Neural progenitor cell (in vitro differentiated cells): Measurements from ENCODE around the gene EXOSC5. TPM values are rescaled to one million over a fixed set of nuclear protein-coding genes. Genes with fewer than 3 reads are reported as not detected.

Source experiments
- DNase-seq: peaks from one replicate; pipeline ENCODE4 v3.0.0-alpha.2; 2016; ENCODE audit warnings: low spot score
- H2AFZ ChIP-seq: fragments of 200-600 bp; sonication (generic); replicated peaks from 2 replicates; pipeline ENCODE4 v1.6.1; 2016; ENCODE audit warnings: antibody characterized with exemption
- H3F3A ChIP-seq: fragments of 200-600 bp; sonication (generic); 2 replicates; pipeline ENCODE4 v1.6.1; 2016; ENCODE audit warnings: antibody characterized with exemption, low read depth
- H3K27ac ChIP-seq: fragments of 200-600 bp; sonication (generic); 2 replicates; pipeline ENCODE4 v1.5.1; 2016; ENCODE audit warnings: mild to moderate bottlenecking
- H3K27me3 ChIP-seq: fragments of 200-600 bp; sonication (generic); 2 replicates; pipeline ENCODE4 v1.6.1; 2016; ENCODE audit warnings: mild to moderate bottlenecking, moderate library complexity
- H3K36me3 ChIP-seq: fragments of 200-600 bp; sonication (generic); 2 replicates; pipeline ENCODE4 v1.5.1; 2016
- H3K4me1 ChIP-seq: fragments of 200-600 bp; sonication (generic); 2 replicates; pipeline ENCODE4 v1.6.1; 2016; ENCODE audit warnings: mixed run types
- H3K4me2 ChIP-seq: fragments of 200-600 bp; sonication (generic); 2 replicates; pipeline ENCODE4 v1.6.1; 2016
- H3K4me3 ChIP-seq: fragments of 200-600 bp; sonication (generic); 2 replicates; pipeline ENCODE4 v1.5.1; 2016
- H3K79me2 ChIP-seq: fragments of 200-600 bp; sonication (generic); 2 replicates; pipeline ENCODE4 v1.6.1; 2016; ENCODE audit warnings: low read depth
- H3K9ac ChIP-seq: fragments of 200-600 bp; sonication (generic); 2 replicates; pipeline ENCODE4 v1.6.1; 2016
- H3K9me3 ChIP-seq: fragments of 200-600 bp; sonication (generic); 2 replicates; pipeline ENCODE4 v1.5.1; 2016; ENCODE audit warnings: low read depth
- H4K20me1 ChIP-seq: fragments of 200-600 bp; sonication (generic); 2 replicates; pipeline ENCODE4 v1.6.1; 2016; ENCODE audit warnings: low read depth
- H3K27ac Mint-ChIP-seq: 3 replicates; pipeline ENCODE4 v1.8.0; 2021; ENCODE audit warnings: mixed read lengths
- H3K27me3 Mint-ChIP-seq: 2 replicates; pipeline ENCODE4 v1.8.0; 2022; ENCODE audit warnings: low read depth, mild to moderate bottlenecking, inconsistent platforms, moderate library complexity, mixed read lengths; ENCODE audit not compliant: insufficient read depth
- H3K36me3 Mint-ChIP-seq: 3 replicates; pipeline ENCODE4 v1.8.0; 2021; ENCODE audit warnings: mixed read lengths
- H3K4me1 Mint-ChIP-seq: 3 replicates; pipeline ENCODE4 v1.8.0; 2021; ENCODE audit warnings: mixed read lengths
- H3K4me3 Mint-ChIP-seq: 3 replicates; pipeline ENCODE4 v1.8.0; 2021; ENCODE audit warnings: mild to moderate bottlenecking, moderate library complexity, mixed read lengths
- H3K9me3 Mint-ChIP-seq: 3 replicates; pipeline ENCODE4 v1.8.0; 2020; ENCODE audit warnings: mixed read lengths
- EZH2 ChIP-seq: fragments of 200-600 bp; sonication (generic); IDR thresholded peaks from 2 replicates; pipeline ENCODE4 v1.6.1; 2017; ENCODE audit warnings: antibody characterized with exemption, mild to moderate bottlenecking, moderate library complexity
- EZH2phosphoT487 ChIP-seq: fragments of 200-600 bp; sonication (generic); IDR thresholded peaks from 2 replicates; pipeline ENCODE4 v1.6.1; 2017; ENCODE audit warnings: antibody characterized with exemption
- total RNA-seq: library from RNA; depleted of rRNA; stranded (reverse); fragments of >200 nt; gene quantifications from 2 replicates; pipeline ENCODE4 v1.2.3, GENCODE V29; 2015; ENCODE audit warnings: low replicate concordance
- TF ChIP-seq, protein P1 (sequence below): fragments of 200-600 bp; sonication (generic); IDR thresholded peaks from 2 replicates; pipeline ENCODE4 v1.5.1; 2017; ENCODE audit warnings: antibody characterized with exemption, mild to moderate bottlenecking

Gene EXOSC5
- total RNA-seq, 1 donor from 2014 or later = 10.3 TPM

DNA sequence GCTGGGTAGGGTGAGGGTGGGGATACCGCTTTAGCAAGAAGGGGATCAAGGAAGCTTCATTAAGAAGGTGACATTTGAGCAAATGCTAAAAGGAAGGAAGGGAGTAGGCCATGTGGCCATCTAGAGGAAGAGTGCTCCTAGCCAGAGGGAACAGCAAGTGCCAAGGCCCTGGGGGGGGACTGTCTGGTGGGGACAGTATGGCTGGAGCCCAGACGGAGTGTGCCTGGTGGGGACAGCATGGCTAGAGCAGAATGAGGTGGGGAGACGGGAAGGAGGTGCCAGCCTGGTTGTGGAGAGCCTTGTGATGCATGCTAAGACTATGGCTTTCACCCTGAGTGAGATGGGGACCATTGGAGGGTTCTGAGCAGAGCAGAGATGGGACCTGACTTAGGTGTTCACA is 41.4 kb downstream of the EXOSC5 start:
- no peak for TF ChIP-seq EZH2phosphoT487
- TF ChIP-seq EZH2 = no peak
- TF ChIP-seq, protein P1, sequence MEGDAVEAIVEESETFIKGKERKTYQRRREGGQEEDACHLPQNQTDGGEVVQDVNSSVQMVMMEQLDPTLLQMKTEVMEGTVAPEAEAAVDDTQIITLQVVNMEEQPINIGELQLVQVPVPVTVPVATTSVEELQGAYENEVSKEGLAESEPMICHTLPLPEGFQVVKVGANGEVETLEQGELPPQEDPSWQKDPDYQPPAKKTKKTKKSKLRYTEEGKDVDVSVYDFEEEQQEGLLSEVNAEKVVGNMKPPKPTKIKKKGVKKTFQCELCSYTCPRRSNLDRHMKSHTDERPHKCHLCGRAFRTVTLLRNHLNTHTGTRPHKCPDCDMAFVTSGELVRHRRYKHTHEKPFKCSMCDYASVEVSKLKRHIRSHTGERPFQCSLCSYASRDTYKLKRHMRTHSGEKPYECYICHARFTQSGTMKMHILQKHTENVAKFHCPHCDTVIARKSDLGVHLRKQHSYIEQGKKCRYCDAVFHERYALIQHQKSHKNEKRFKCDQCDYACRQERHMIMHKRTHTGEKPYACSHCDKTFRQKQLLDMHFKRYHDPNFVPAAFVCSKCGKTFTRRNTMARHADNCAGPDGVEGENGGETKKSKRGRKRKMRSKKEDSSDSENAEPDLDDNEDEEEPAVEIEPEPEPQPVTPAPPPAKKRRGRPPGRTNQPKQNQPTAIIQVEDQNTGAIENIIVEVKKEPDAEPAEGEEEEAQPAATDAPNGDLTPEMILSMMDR = no peak
- H3K4me1 Mint-ChIP-seq = peaks cover 18% of the 10 kb centered on the region
- H3K27me3 Mint-ChIP-seq = peaks cover 23% of the 10 kb centered on the region
- Histone ChIP-seq H3K36me3 (no peaks in the 10 kb centered on the region), H2AFZ (no peak overlapping the region), H3K79me2 (no peaks in the 10 kb centered on the region), H4K20me1 (peaks cover 12% of the 10 kb centered on the region), H3K27ac (no peak overlapping the region), H3K27me3 (peaks cover 34% of the 10 kb centered on the region), H3K4me2 (no peak overlapping the region), H3K4me1 (peaks cover 9% of the 10 kb centered on the region), H3K4me3 (no peak overlapping the region), H3F3A (peaks cover 7% of the 10 kb centered on the region), H3K9me3 (no peaks in the 10 kb centered on the region), H3K9ac (no peak overlapping the region)
- H3K9me3 Mint-ChIP-seq = no peaks in the 10 kb centered on the region
- H3K4me3 Mint-ChIP-seq = no peak overlapping the region
- no peaks in the 10 kb centered on the region for H3K36me3 Mint-ChIP-seq
- no peak overlapping the region for H3K27ac Mint-ChIP-seq
- no peak for DNase-seq

DNA sequence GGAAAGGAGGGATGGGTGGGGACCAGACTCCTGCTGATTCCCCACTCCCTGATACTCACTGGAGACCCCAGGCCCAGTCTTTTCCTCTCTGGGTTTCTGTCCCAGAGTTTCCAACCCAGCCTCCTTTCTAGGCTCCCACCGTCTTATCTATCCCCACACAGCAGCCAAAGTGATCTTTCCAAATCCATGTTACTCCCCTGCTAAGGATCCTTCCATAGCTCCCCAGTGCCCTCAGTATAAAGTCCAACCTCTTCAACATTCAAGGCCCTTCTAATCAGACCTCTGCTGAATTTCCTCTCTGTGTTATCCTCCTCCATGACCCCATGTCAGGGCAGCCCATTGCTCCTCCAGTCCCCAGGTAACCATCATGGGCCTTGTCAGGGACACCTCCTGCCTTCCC is 42.1 kb downstream of the EXOSC5 start:
- H3K27ac ChIP-seq = no peak overlapping the region
- no peaks in the 10 kb centered on the region for H3K36me3 Mint-ChIP-seq

GRCh38 chr19:41354343-41354953 is 42.7 kb downstream of the EXOSC5 start:
- TF ChIP-seq, protein P1 = no peak
- TF ChIP-seq EZH2phosphoT487 = no peak
- no peak for TF ChIP-seq EZH2
- Histone ChIP-seq H3K4me3 (peak overlapping the region; percentile 67), H3K4me1 (peaks cover 9% of the 10 kb centered on the region), H3K9me3 (no peaks in the 10 kb centered on the region), H3K27ac (no peak overlapping the region), H3K4me2 (peak overlapping the region; percentile 86), H3K36me3 (no peaks in the 10 kb centered on the region), H3F3A (peaks cover 13% of the 10 kb centered on the region), H3K79me2 (no peaks in the 10 kb centered on the region), H3K9ac (no peak overlapping the region), H3K27me3 (peaks cover 47% of the 10 kb centered on the region), H4K20me1 (peaks cover 12% of the 10 kb centered on the region), H2AFZ (no peak overlapping the region)
- Mint-ChIP-seq H3K9me3 (no peaks in the 10 kb centered on the region), H3K4me1 (peaks cover 19% of the 10 kb centered on the region), H3K27ac (no peak overlapping the region), H3K27me3 (peaks cover 35% of the 10 kb centered on the region), H3K4me3 (peak overlapping the region; percentile 87), H3K36me3 (no peaks in the 10 kb centered on the region)
- no peak for DNase-seq

More for the DNA sequence above, 42.1 kb downstream of the EXOSC5 start:
- no peak overlapping the region for H3K27ac Mint-ChIP-seq
- H3K4me1 Mint-ChIP-seq = peaks cover 19% of the 10 kb centered on the region
- Histone ChIP-seq H3K9ac (no peak overlapping the region), H2AFZ (no peak overlapping the region), H3K27me3 (peaks cover 42% of the 10 kb centered on the region), H3F3A (peaks cover 13% of the 10 kb centered on the region), H3K4me1 (peaks cover 9% of the 10 kb centered on the region), H3K4me2 (no peak overlapping the region), H3K4me3 (no peak overlapping the region), H3K36me3 (no peaks in the 10 kb centered on the region), H3K79me2 (no peaks in the 10 kb centered on the region), H3K9me3 (no peaks in the 10 kb centered on the region), H4K20me1 (peaks cover 12% of the 10 kb centered on the region)
- H3K27me3 Mint-ChIP-seq = peaks cover 29% of the 10 kb centered on the region
- peak overlapping the region; percentile 73 for H3K4me3 Mint-ChIP-seq
- DNase-seq = no peak
- TF ChIP-seq EZH2phosphoT487 = no peak
- TF ChIP-seq, protein P1 = no peak
- no peak for TF ChIP-seq EZH2
- no peaks in the 10 kb centered on the region for H3K9me3 Mint-ChIP-seq
